BLaER1 treated with 17β-estradiol and CSF1 and Interleukin-3, amounts not matched to agents 10 nM and 100 nM (cell line): ENCODE results near the gene RPN2.
A peak's percentile ranks its signal among the peaks of the same experiment; 100 is the strongest.

Source experiments
- H3K27ac ChIP-seq, 11 experiments: shearing (Covaris generic); formaldehyde crosslinking; 2 replicates each; pipeline ENCODE4 v1.8.1; 2022
- H3K27me3 ChIP-seq, 11 experiments: shearing (Covaris generic); formaldehyde crosslinking; 2 replicates each; pipeline ENCODE4 v1.8.1; 2022
- H3K36me3 ChIP-seq, 11 experiments: shearing (Covaris generic); formaldehyde crosslinking; 2 replicates each; pipeline ENCODE4 v1.8.1; 2022
- H3K4me1 ChIP-seq, 10 experiments: shearing (Covaris generic); formaldehyde crosslinking; 2 replicates each; pipeline ENCODE4 v1.8.1; 2022
- H3K4me2 ChIP-seq, 11 experiments: shearing (Covaris generic); formaldehyde crosslinking; 2 replicates each; pipeline ENCODE4 v1.8.1; 2022
- H3K4me3 ChIP-seq, 10 experiments: shearing (Covaris generic); formaldehyde crosslinking; 2 replicates each; pipeline ENCODE4 v1.8.1; 2022
- H3K9ac ChIP-seq, 11 experiments: shearing (Covaris generic); formaldehyde crosslinking; 2 replicates each; pipeline ENCODE4 v1.8.1; 2022
- H3K9me3 ChIP-seq, 11 experiments: shearing (Covaris generic); formaldehyde crosslinking; replicated peaks in 1 of 11; 2 replicates each; pipeline ENCODE4 v1.8.1; 2022
- H4K20me1 ChIP-seq, 11 experiments: shearing (Covaris generic); formaldehyde crosslinking; 2 replicates each; pipeline ENCODE4 v1.8.1; 2022
- Cebpa-rat ChIP-seq, 11 experiments: shearing (Covaris generic); IDR thresholded peaks; 2 replicates each; pipeline ENCODE4 v1.8.1; 2022

RPN2 gene

DNA sequence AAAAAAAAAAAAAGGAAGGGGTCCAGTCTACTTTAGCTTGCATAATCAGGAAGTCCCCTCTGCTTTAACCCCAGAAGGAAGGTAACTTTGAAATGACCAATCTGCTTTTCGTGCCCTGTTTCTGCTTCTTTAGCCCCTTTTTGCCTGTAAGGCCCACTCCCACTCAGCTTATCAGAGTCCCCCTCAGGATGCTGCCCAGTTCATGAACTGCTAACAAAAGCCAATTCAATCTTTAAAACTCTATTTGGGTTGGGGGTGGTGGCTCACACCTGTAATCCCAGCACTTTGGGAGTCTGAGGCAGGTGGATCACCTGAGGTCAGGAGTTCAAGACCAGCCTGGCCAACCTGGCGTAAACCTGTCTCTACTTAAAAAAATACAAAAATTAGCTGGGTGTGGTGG lies 70.2 kb downstream of the RPN2 start:
- 0 out of 22 replicates have a peak overlapping the region, but pooled peaks of 1 of the 11 experiments have one; percentile 16 for H3K27ac ChIP-seq
- peaks cover 0 to 8% (median 0%) of the 10 kb centered on the region in 11 experiments; a peak in 3 of 22 replicates for H4K20me1 ChIP-seq
- no peaks in the 10 kb centered on the region for H3K27me3 ChIP-seq
- H3K9me3 ChIP-seq: peaks cover 0 to 4% (median 0%) of the 10 kb centered on the region in 11 experiments; a peak in 3 of 22 replicates
- no peak overlapping the region for H3K4me3 ChIP-seq
- H3K4me2 ChIP-seq: peak overlapping the region in 1 of 11 experiments; percentile 21; a peak in 1 of 22 replicates
- no peak for TF ChIP-seq Cebpa-rat (IDR thresholded peaks at IDR 0.05)
- H3K9ac ChIP-seq: no peak overlapping the region
- peaks cover 0 to 12% (median 0%) of the 10 kb centered on the region in 10 experiments; a peak in 6 of 20 replicates for H3K4me1 ChIP-seq
- peaks cover 5 to 20% (median 14%) of the 10 kb centered on the region in 11 experiments; a peak in 19 of 22 replicates for H3K36me3 ChIP-seq

DNA sequence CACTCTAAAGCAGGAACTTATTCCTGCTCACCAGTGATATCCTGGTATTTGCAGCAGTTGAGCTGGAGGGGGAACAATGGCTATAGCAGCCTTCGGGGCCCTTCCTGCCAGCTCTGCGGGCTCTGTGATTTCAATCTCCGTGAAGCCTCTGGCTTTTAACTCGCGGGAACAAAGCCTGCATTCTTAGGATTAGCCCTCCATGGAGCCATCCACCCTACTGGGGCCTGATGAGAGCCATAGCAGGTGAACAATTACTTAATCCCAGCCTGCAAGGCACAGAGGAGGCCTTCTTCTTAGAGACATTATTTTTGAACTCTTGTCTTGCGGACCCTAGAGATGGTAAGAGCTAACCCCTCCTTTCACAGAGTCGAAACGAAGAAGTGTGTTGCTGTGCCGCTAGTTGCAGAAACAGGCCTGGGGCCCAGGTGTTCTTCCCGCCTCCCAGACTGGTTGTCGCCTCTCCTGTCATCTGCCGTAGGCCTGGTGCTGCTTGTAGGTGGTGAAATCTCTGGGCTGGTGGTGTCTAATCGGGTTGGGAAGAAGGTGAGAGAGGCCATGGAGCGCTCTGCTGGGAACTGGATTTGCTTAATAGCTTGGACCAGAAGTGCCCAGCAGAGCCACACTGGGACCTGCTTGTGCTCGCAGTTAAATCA lies 72.8 kb downstream of the RPN2 start:
- Histone ChIP-seq H3K4me1 (peaks cover 0 to 12% (median 0%) of the 10 kb centered on the region in 10 experiments; a peak in 6 of 20 replicates), H4K20me1 (no peaks in the 10 kb centered on the region; a peak in 1 of 22 replicates), H3K27ac (no peak overlapping the region), H3K27me3 (no peaks in the 10 kb centered on the region), H3K4me3 (no peak overlapping the region), H3K4me2 (no peak overlapping the region), H3K9ac (no peak overlapping the region), H3K9me3 (peaks cover 0 to 8% (median 0%) of the 10 kb centered on the region in 11 experiments; a peak in 3 of 22 replicates), H3K36me3 (no peaks in the 10 kb centered on the region)
- no peak for TF ChIP-seq Cebpa-rat (IDR thresholded peaks at IDR 0.05)

DNA sequence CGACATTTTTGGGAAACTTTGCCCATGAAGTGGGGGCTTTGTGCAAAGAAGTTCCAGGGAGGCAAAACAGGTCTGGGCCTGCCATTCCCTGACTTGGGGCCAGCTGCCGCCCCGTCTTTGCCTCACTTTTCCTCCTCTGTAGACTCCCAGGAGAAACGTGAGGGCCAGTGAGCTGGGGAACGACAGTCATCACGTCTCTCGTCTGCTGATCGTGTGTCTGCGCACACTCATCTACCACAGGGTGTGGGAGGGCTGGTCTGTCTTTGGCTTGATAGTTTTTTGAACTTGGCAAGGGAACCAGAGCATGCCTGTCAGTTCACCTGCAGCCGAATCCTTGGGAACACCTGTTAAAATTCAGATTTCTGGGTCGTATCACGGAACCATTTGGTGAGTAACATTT lies 74.0 kb downstream of the RPN2 start:
- no peak overlapping the region for H3K4me2 ChIP-seq
- H3K27ac ChIP-seq: no peak overlapping the region
- peaks cover 0 to 12% (median 2%) of the 10 kb centered on the region in 10 experiments; a peak in 7 of 20 replicates for H3K4me1 ChIP-seq
- no peaks in the 10 kb centered on the region for H3K27me3 ChIP-seq
- no peak overlapping the region for H3K9ac ChIP-seq
- no peak overlapping the region for H3K4me3 ChIP-seq
- peaks cover 0 to 8% (median 0%) of the 10 kb centered on the region in 11 experiments; a peak in 3 of 22 replicates for H3K9me3 ChIP-seq
- H3K36me3 ChIP-seq: no peaks in the 10 kb centered on the region
- no peak for TF ChIP-seq Cebpa-rat (IDR thresholded peaks at IDR 0.05)
- no peaks in the 10 kb centered on the region; a peak in 2 of 22 replicates for H4K20me1 ChIP-seq

DNA sequence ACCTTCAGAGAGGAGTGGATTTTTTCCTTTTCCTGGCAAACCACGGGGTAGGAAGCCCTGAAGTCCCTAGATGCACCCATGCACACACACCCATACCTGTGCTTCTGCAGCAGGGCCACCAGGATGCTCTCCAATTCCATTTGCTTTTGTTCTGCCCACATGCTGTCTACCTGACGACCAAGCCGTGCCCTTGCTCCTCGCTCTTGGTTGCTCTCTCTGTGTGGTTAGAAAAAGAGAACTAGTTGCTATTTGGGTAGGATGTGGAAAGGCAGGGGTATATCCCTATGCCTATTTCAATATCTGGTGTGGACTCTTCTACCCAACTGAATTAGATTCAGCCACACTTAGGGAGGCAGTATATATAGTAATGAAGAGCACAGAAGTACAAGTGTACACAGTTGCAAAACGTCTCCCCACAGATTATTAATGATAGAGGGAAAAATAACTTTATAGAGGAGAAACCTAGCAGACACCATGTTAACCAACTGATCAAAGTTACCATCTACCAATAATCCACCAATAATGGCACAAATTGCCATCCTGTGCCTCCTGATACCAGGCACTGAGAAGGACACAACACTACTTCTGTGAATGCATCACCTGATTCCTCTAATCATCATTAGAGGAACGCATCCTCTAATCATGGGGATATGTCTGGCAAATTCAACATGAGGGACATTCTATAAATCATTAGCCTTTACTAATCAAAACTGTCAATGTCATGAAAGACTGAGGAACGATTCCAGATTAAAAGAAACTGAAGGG lies 75.2 kb downstream of the RPN2 start:
- no peak overlapping the region for H3K4me3 ChIP-seq
- H3K27me3 ChIP-seq: no peaks in the 10 kb centered on the region
- H3K27ac ChIP-seq: no peak overlapping the region
- H4K20me1 ChIP-seq: no peaks in the 10 kb centered on the region; a peak in 2 of 22 replicates
- no peak overlapping the region for H3K4me2 ChIP-seq
- peaks cover 0 to 8% (median 0%) of the 10 kb centered on the region in 11 experiments; a peak in 3 of 22 replicates for H3K9me3 ChIP-seq
- peaks cover 0 to 6% (median 0%) of the 10 kb centered on the region in 10 experiments; a peak in 2 of 20 replicates for H3K4me1 ChIP-seq
- TF ChIP-seq Cebpa-rat (IDR thresholded peaks at IDR 0.05): no peak
- no peaks in the 10 kb centered on the region for H3K36me3 ChIP-seq
- H3K9ac ChIP-seq: no peak overlapping the region

DNA sequence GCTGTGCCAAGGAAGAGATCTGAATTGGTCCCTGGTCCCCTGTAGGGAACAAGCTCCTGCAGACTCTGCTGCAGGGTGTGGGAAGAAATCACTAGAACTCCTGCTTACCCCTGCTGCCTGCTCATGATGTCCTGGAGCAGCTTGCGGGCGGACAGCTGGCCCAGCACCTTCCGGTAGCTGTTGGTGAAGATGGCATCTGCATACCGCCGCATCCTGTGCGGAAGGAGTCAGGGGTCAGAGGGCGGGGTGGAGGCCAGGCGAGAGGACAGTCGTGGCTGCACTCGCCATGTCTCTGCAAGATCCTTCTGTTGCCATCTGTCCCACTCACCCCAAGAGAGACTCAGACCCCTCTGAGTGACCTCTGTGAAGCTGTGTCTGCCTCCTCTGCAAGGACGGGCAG lies 77.2 kb downstream of the RPN2 start:
- no peak overlapping the region for H3K27ac ChIP-seq
- H3K27me3 ChIP-seq: no peaks in the 10 kb centered on the region
- H3K9ac ChIP-seq: no peak overlapping the region
- H3K4me1 ChIP-seq: peaks cover 0 to 6% (median 0%) of the 10 kb centered on the region in 10 experiments; a peak in 1 of 20 replicates
- H4K20me1 ChIP-seq: no peaks in the 10 kb centered on the region; a peak in 2 of 22 replicates
- TF ChIP-seq Cebpa-rat (IDR thresholded peaks at IDR 0.05): no peak
- peaks cover 0 to 8% (median 0%) of the 10 kb centered on the region in 11 experiments; a peak in 3 of 22 replicates for H3K9me3 ChIP-seq
- no peak overlapping the region for H3K4me2 ChIP-seq
- H3K36me3 ChIP-seq: no peaks in the 10 kb centered on the region
- no peak overlapping the region for H3K4me3 ChIP-seq

DNA sequence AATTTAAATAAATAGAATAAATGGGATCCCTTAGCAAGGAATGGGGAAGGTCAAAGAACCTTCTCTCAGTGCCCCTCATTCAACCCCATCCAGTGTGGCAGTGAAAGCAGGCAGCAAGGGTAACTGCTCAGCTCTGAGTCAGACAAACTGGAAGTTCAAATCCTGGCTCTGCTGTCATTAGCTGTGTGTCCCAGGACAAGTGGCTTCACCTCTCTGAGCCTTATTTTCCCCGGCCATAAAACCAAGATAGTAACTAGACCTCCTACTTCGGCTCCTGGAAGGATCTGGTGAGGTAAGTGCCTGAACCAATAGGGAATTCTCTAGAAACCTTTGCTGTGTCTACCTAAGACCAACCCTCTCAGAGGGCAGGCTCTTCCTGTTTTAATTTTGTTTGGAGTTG lies 78.4 kb downstream of the RPN2 start:
- H3K27ac ChIP-seq: no peak overlapping the region
- peaks cover 0 to 8% (median 0%) of the 10 kb centered on the region in 11 experiments; a peak in 3 of 22 replicates for H3K9me3 ChIP-seq

DNA sequence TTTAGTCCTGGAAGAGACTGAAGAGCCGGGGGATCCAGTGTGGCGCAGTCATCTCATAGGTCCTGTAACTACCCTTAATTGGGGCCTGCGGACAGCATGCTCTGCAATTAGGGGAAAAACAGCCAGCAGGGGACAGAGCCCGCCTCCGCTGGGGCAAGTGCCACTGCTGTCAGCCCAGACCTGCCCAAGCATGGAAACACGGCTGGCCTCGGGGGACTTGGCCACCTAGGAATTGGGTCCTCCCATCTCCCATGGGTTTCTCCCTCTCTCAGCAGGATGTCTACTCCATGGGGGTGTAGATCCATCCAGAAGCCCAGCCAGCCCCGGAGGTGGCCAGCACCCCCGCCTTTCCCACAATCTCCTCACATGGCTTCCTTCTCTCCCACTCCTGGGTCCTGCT lies 78.9 kb downstream of the RPN2 start:
- H4K20me1 ChIP-seq: no peaks in the 10 kb centered on the region; a peak in 1 of 22 replicates
- TF ChIP-seq Cebpa-rat (IDR thresholded peaks at IDR 0.05): no peak
- H3K9me3 ChIP-seq: peaks cover 0 to 8% (median 0%) of the 10 kb centered on the region in 11 experiments; a peak in 3 of 22 replicates
- peak overlapping the region in 4 of 11 experiments; percentile 8 to 21 (median 10); a peak in 2 of 22 replicates for H3K4me2 ChIP-seq
- peaks cover 0 to 6% (median 0%) of the 10 kb centered on the region in 10 experiments; a peak in 1 of 20 replicates for H3K4me1 ChIP-seq
- H3K4me3 ChIP-seq: no peak overlapping the region
- H3K9ac ChIP-seq: no peak overlapping the region
- no peaks in the 10 kb centered on the region for H3K36me3 ChIP-seq
- no peaks in the 10 kb centered on the region for H3K27me3 ChIP-seq
- H3K27ac ChIP-seq: no peak overlapping the region

More for the DNA sequence above, 78.4 kb downstream of the RPN2 start:
- Histone ChIP-seq H3K9ac (no peak overlapping the region), H3K36me3 (no peaks in the 10 kb centered on the region), H3K27me3 (no peaks in the 10 kb centered on the region), H3K4me1 (peaks cover 0 to 6% (median 0%) of the 10 kb centered on the region in 10 experiments; a peak in 1 of 20 replicates), H3K4me3 (no peak overlapping the region), H3K4me2 (peak overlapping the region in 3 of 11 experiments; percentile 8 to 21 (median 11); a peak in 2 of 22 replicates), H4K20me1 (no peaks in the 10 kb centered on the region; a peak in 1 of 22 replicates)
- TF ChIP-seq Cebpa-rat (IDR thresholded peaks at IDR 0.05): no peak

DNA sequence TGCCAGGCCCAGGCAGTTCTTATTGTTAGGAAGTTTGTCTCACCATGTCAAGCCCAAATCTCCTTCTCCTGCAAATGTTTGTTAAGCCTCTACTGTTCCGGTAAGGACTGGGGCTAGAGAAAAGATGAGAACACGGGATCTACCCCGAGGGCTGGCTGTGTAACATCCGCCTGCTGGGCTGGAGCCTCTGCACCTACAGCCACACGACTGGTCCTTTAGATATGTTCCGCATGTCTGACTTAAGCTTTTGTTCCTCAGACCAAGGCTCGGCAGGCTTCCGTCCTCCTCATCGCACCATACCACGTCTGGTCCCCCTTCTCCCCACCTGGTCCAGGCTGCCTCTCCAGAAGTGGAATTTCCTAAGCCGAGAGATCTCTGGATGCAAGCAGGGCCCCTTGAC lies 79.9 kb downstream of the RPN2 start:
- no peaks in the 10 kb centered on the region for H3K27me3 ChIP-seq
- TF ChIP-seq Cebpa-rat (IDR thresholded peaks at IDR 0.05): no peak
- H3K4me2 ChIP-seq: no peak overlapping the region

DNA sequence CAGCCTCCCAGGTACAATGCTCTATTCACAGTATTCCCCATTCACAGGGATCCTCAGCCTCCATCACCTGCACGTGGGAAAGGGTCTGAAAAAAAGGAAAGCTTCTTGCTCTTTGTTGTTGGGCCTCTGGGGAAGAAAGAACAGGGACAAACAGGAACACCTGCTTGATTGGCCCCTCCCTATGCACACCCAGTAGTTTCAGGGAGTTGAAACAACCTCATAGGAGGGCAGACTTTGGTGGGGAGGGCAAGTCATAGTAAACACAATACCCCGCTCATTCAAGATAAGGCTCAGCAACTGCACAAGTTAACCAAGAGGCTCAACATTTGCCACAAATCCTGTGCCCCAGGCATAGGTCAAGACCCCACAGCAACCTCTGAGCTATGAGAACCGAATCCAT lies 80.7 kb downstream of the RPN2 start:
- no peaks in the 10 kb centered on the region; a peak in 1 of 22 replicates for H4K20me1 ChIP-seq
- no peaks in the 10 kb centered on the region for H3K27me3 ChIP-seq
- H3K27ac ChIP-seq: no peak overlapping the region
- H3K9ac ChIP-seq: no peak overlapping the region
- H3K4me1 ChIP-seq: peaks cover 3 to 10% (median 4%) of the 10 kb centered on the region in 10 experiments; a peak in 19 of 20 replicates
- TF ChIP-seq Cebpa-rat (IDR thresholded peaks at IDR 0.05): no peak
- no peak overlapping the region for H3K4me2 ChIP-seq
- H3K9me3 ChIP-seq: no peaks in the 10 kb centered on the region
- no peak overlapping the region for H3K4me3 ChIP-seq
- H3K36me3 ChIP-seq: no peaks in the 10 kb centered on the region

More for the DNA sequence above, 79.9 kb downstream of the RPN2 start:
- Histone ChIP-seq H3K36me3 (no peaks in the 10 kb centered on the region), H3K9me3 (peaks cover 0 to 8% (median 0%) of the 10 kb centered on the region in 11 experiments; a peak in 3 of 22 replicates), H3K9ac (no peak overlapping the region), H3K27ac (no peak overlapping the region), H3K4me1 (peaks cover 0 to 6% (median 0%) of the 10 kb centered on the region in 10 experiments; a peak in 1 of 20 replicates), H4K20me1 (no peaks in the 10 kb centered on the region; a peak in 1 of 22 replicates), H3K4me3 (no peak overlapping the region)
